VCaP (cell line): Measurements from ENCODE around the gene NOTCH4.

Source experiments
- H3K27ac ChIP-seq: fragments of 450-650 bp; 2 replicates; pipeline ENCODE4 v1.5.1; 2017
- TF ChIP-seq, protein P1 (sequence below): fragments of 450-650 bp; conservative IDR thresholded peaks from 2 replicates; pipeline ENCODE4 v1.5.1; 2017; ENCODE audit warnings: mild to moderate bottlenecking, moderate library complexity

Gene NOTCH4

GRCh38 chr6:32203426-32204267 lies 20.2 kb downstream of the NOTCH4 start:
- TF ChIP-seq, protein P1, sequence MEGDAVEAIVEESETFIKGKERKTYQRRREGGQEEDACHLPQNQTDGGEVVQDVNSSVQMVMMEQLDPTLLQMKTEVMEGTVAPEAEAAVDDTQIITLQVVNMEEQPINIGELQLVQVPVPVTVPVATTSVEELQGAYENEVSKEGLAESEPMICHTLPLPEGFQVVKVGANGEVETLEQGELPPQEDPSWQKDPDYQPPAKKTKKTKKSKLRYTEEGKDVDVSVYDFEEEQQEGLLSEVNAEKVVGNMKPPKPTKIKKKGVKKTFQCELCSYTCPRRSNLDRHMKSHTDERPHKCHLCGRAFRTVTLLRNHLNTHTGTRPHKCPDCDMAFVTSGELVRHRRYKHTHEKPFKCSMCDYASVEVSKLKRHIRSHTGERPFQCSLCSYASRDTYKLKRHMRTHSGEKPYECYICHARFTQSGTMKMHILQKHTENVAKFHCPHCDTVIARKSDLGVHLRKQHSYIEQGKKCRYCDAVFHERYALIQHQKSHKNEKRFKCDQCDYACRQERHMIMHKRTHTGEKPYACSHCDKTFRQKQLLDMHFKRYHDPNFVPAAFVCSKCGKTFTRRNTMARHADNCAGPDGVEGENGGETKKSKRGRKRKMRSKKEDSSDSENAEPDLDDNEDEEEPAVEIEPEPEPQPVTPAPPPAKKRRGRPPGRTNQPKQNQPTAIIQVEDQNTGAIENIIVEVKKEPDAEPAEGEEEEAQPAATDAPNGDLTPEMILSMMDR: no peak

DNA sequence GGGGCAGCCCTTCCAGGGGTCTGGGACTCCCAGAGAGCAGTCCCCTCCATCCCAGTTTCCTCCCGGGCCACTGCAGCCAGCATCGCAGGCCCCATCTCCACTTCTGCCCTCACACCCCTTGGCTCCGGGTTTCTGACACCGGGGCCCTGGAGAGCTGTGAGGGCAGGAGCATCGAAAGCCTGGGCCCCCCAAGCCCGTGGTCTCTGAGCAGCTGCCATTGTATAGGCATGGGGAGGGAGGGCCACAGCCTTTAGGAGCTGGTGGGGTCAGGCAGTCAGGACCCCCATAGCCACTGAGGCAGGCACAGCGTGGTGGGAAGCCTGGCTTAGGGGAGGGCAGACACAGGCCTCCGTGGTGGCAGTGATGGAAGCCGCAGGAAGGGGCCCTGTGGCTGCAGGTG lies 21.7 kb downstream of the NOTCH4 start:
- TF ChIP-seq, protein P1: no peak
- no peak overlapping the region for H3K27ac ChIP-seq

More at GRCh38 chr6:32203426-32204267, 20.2 kb downstream of the NOTCH4 start:
- H3K27ac ChIP-seq: no peak overlapping the region

GRCh38 chr6:32200711-32201475 lies 23.0 kb downstream of the NOTCH4 start:
- TF ChIP-seq, protein P1: no peak
- no peak overlapping the region for H3K27ac ChIP-seq

GRCh38 chr6:32198866-32199265 lies 25.0 kb downstream of the NOTCH4 start:
- TF ChIP-seq, protein P1: no peak
- no peak overlapping the region for H3K27ac ChIP-seq

DNA sequence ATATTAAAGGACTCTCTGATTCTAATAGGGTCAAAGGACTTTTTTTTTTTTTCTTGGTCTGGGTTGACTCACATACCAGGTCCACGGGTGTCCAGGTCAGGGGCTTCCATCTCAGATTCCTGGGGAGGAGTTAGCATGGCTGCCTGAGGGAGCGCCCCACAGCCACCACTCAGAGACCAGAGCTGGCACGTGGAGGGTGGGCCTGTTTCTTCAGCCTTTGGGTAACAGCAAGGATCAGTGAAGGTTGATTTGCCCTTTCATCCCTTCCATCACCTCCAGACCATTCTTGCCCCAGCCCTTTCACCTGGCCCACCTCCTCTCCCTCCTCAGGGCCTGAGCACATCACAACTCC lies 25.5 kb downstream of the NOTCH4 start:
- H3K27ac ChIP-seq: no peak overlapping the region
- TF ChIP-seq, protein P1: no peak

GRCh38 chr6:32196682-32197616 lies 26.9 kb downstream of the NOTCH4 start:
- TF ChIP-seq, protein P1: no peak
- H3K27ac ChIP-seq: peak overlapping the region; percentile 97
